OCI-LY1 (cell line): ENCODE measurements around the gene CEACAM16.

Experiments
- H2AFZ ChIP-seq: fragments of 200-600 bp; sonication (generic), shearing (Covaris generic); 2 replicates; pipeline ENCODE4 v1.6.0; 2014; ENCODE audit warnings: antibody characterized with exemption, mild to moderate bottlenecking, low read length
- H3F3A ChIP-seq: fragments of 200-600 bp; sonication (generic), shearing (Covaris generic); 2 replicates; pipeline ENCODE4 v1.6.0; 2014; ENCODE audit warnings: mild to moderate bottlenecking, antibody characterized with exemption, low read length, moderate library complexity; ENCODE audit not compliant: insufficient read depth
- H3K27ac ChIP-seq: fragments of 200-600 bp; sonication (generic); 2 replicates; pipeline ENCODE4 v1.5.1; 2014; ENCODE audit warnings: low read length, mixed run types, mild to moderate bottlenecking, low read depth; ENCODE audit not compliant: poor library complexity, severe bottlenecking
- H3K27me3 ChIP-seq: fragments of 200-600 bp; sonication (generic); 2 replicates; pipeline ENCODE4 v1.6.0; 2014; ENCODE audit warnings: antibody characterized with exemption, mild to moderate bottlenecking, low read length, moderate library complexity; ENCODE audit not compliant: insufficient read depth
- H3K36me3 ChIP-seq: fragments of 200-600 bp; sonication (generic); 2 replicates; pipeline ENCODE4 v1.6.1; 2014; ENCODE audit warnings: mild to moderate bottlenecking, antibody characterized with exemption, low read length, moderate library complexity, mixed read lengths; ENCODE audit not compliant: insufficient read depth
- H3K4me1 ChIP-seq: fragments of 200-600 bp; sonication (generic); 2 replicates; pipeline ENCODE4 v1.5.1; 2014; ENCODE audit warnings: mild to moderate bottlenecking, low read length, moderate library complexity; ENCODE audit not compliant: insufficient read depth, severe bottlenecking
- H3K4me2 ChIP-seq: fragments of 200-600 bp; sonication (generic), shearing (Covaris generic); 2 replicates; pipeline ENCODE4 v1.6.1; 2014; ENCODE audit warnings: low read length
- H3K4me3 ChIP-seq: fragments of 200-600 bp; sonication (generic); 2 replicates; pipeline ENCODE4 v1.5.1; 2014; ENCODE audit warnings: low read length, low read depth, mild to moderate bottlenecking, mixed read lengths; ENCODE audit not compliant: poor library complexity, severe bottlenecking
- H3K79me2 ChIP-seq: fragments of 200-600 bp; shearing (Covaris generic); 2 replicates; pipeline ENCODE4 v1.6.1; 2016; ENCODE audit warnings: mixed run types, low read length, mixed read lengths; ENCODE audit not compliant: insufficient read depth
- H3K9ac ChIP-seq: fragments of 200-600 bp; sonication (generic), shearing (Covaris generic); 2 replicates; pipeline ENCODE4 v1.6.1; 2014; ENCODE audit warnings: mild to moderate bottlenecking, low read length, mixed read lengths
- H3K9me2 ChIP-seq: fragments of 200-600 bp; sonication (generic), shearing (Covaris generic); 2 replicates; pipeline ENCODE4 v1.6.1; 2014; ENCODE audit warnings: low read depth, mild to moderate bottlenecking, low read length, mixed read lengths
- H3K9me3 ChIP-seq: fragments of 200-600 bp; shearing (Covaris generic); 2 replicates; pipeline ENCODE4 v1.6.1; 2014; ENCODE audit warnings: low read length, mixed read lengths
- H4K20me1 ChIP-seq: fragments of 200-600 bp; sonication (generic), shearing (Covaris generic); 2 replicates; pipeline ENCODE4 v1.6.0; 2016; ENCODE audit warnings: mild to moderate bottlenecking, low read length; ENCODE audit not compliant: insufficient read depth
- CTCF ChIP-seq: fragments of 200-600 bp; sonication (generic), shearing (Covaris generic); IDR thresholded peaks from 2 replicates; pipeline ENCODE4 v1.5.1; 2017; ENCODE audit warnings: mild to moderate bottlenecking, antibody characterized with exemption, low read length, moderate library complexity, mixed read lengths
- EZH2 ChIP-seq: fragments of 200-600 bp; sonication (generic), shearing (Covaris generic); IDR thresholded peaks from 2 replicates; pipeline ENCODE4 v1.8.0; 2017; ENCODE audit warnings: borderline replicate concordance, mixed run types, mild to moderate bottlenecking, antibody characterized with exemption, low read length, moderate library complexity, mixed read lengths

CEACAM16 gene

DNA sequence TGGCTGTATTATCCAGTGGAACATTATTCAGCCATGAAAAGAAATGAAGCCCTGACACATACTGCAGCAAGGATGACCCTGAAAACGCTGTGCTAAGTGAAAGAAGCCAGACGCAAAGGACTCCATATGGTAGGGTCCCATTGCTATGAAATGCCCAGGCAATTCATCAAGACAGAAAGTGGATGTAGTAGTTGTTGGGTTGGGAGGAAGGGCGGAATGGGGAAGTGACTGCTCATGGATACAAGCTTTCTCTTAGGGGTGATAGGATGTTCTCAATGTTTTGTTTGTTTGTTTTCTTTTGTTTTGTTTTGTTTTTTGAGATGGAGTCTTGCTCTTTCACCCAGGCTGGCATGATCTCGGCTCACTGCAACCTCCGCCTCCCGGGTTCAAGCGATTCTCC, 11.1 kb upstream of the CEACAM16 start:
- Histone ChIP-seq H3K27me3 (no peaks in the 10 kb centered on the region; the same call in 1 of the 2 replicates), H3K79me2 (no peaks in the 10 kb centered on the region), H3K36me3 (no peaks in the 10 kb centered on the region), H2AFZ (no peak overlapping the region), H3K9me3 (no peaks in the 10 kb centered on the region), H4K20me1 (no peaks in the 10 kb centered on the region), H3K9me2 (no peaks in the 10 kb centered on the region), H3K4me1 (no peaks in the 10 kb centered on the region), H3K4me3 (no peak overlapping the region), H3K27ac (no peak overlapping the region), H3K4me2 (no peak overlapping the region), H3K9ac (no peak overlapping the region), H3F3A (no peaks in the 10 kb centered on the region)
- TF ChIP-seq EZH2 (no peak), CTCF (no peak)

GRCh38 chr19:44689290-44690130, 9.4 kb upstream of the CEACAM16 start:
- no peak overlapping the region for H3K4me3 ChIP-seq
- H3K36me3 ChIP-seq, result no peaks in the 10 kb centered on the region
- H3K79me2 ChIP-seq, result no peaks in the 10 kb centered on the region
- H2AFZ ChIP-seq, result no peak overlapping the region
- TF ChIP-seq CTCF, result peak; percentile 87
- TF ChIP-seq EZH2, result no peak
- no peaks in the 10 kb centered on the region for H4K20me1 ChIP-seq
- no peaks in the 10 kb centered on the region for H3F3A ChIP-seq
- no peaks in the 10 kb centered on the region for H3K9me3 ChIP-seq
- H3K4me2 ChIP-seq, result no peak overlapping the region
- H3K4me1 ChIP-seq, result no peaks in the 10 kb centered on the region
- H3K27ac ChIP-seq, result no peak overlapping the region
- no peak overlapping the region for H3K9ac ChIP-seq
- no peaks in the 10 kb centered on the region for H3K9me2 ChIP-seq
- no peaks in the 10 kb centered on the region; the same call in 1 of the 2 replicates for H3K27me3 ChIP-seq

- Histone ChIP-seq H3K79me2 (no peaks in the 10 kb centered on the region), H3K4me2 (no peak overlapping the region), H4K20me1 (no peaks in the 10 kb centered on the region), H3K9me2 (no peaks in the 10 kb centered on the region), H3F3A (no peaks in the 10 kb centered on the region), H2AFZ (no peak overlapping the region), H3K4me3 (no peak overlapping the region), H3K4me1 (no peaks in the 10 kb centered on the region), H3K27me3 (no peaks in the 10 kb centered on the region; the same call in 1 of the 2 replicates), H3K9ac (no peak overlapping the region), H3K9me3 (no peaks in the 10 kb centered on the region), H3K36me3 (no peaks in the 10 kb centered on the region), H3K27ac (no peak overlapping the region)
- TF ChIP-seq CTCF, result no peak
- TF ChIP-seq EZH2, result no peak
Observed at GRCh38 chr19:44690131-44690440, 8.9 kb upstream of the CEACAM16 start.
